Activated CD8-positive, alpha-beta memory T cell treated with anti-CD3 and anti-CD28 coated beads for 24 hours (primary cell): ENCODE data around the gene PARD6B.

Experiments
- DNase-seq: peaks from one replicate; pipeline ENCODE4 v3.0.0-alpha.2; 2020

The PARD6B gene

DNA sequence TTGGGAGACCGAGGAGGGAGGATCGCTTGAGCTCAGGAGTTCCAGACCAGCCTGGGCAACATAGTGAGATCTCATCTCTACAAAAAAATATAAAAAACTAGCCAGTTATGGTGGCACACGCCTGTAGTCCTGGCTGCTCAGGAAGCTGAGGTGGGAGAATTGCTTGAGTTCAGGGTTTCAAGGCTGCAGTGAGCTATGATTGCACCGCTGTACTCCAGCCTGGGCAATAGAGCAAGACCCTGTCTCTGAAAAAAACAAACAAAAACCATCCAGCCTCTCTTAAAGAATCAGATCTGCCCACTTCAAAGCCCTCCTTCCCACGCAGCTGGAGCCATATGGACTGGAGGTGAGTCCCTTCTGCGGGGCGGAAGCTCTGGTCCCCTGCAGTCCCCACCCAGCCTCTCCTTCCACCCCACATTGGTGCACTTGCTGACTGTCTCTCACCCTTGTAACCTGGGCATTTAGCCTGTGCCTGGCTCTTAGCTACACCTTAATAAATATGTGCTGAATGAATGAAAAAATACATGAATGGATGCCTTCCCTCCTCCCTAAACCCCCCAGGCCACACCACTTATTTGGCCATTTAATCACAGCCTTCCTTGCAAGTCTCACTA, 7.2 kb upstream of the PARD6B start:
- DNase-seq, result no peak

DNA sequence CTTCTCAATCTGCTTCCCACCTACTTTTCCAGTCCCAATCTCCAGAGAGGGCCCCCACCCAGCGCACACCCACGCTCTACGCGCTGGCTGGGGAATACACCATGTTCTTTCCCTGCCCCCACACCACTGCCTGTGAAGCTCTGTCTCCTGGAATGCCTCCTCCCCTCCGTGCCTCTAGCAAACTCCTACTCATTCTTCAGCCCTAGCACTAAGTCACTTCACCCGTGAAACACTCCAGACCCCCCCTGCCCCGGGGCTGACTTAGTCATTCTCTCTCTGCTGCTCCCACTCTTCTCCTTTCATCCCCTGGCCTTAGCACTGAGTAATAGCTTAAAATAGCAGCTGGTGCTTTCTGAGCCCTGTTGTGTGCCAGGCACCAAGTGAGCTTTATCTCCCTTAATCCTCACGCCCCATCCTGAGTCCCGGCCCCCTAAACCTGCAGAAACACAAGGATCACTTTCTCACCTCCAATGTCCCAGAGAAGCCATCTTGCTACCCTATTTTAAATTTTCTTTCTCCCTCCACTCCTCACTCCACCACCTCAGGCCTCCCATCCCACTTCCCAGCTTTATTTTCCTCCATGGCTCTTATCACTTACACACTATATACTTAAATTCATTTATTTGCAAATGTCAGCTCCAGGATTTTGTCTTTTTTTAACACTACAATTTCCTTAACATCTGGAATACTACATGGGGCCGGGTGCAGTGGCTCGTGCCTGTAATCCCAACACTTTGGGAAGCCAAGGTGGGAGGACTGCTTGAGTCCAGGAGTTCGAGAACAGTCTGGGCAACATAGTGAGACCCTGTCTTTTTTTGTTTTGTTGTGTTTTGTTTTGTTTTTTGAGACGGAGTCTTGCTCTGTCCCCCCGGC, 6.3 kb upstream of the PARD6B start:
- DNase-seq, result peak; percentile 83

GRCh38 chr20:50725724-50726005, 5.7 kb upstream of the PARD6B start:
- DNase-seq, result no peak

DNA sequence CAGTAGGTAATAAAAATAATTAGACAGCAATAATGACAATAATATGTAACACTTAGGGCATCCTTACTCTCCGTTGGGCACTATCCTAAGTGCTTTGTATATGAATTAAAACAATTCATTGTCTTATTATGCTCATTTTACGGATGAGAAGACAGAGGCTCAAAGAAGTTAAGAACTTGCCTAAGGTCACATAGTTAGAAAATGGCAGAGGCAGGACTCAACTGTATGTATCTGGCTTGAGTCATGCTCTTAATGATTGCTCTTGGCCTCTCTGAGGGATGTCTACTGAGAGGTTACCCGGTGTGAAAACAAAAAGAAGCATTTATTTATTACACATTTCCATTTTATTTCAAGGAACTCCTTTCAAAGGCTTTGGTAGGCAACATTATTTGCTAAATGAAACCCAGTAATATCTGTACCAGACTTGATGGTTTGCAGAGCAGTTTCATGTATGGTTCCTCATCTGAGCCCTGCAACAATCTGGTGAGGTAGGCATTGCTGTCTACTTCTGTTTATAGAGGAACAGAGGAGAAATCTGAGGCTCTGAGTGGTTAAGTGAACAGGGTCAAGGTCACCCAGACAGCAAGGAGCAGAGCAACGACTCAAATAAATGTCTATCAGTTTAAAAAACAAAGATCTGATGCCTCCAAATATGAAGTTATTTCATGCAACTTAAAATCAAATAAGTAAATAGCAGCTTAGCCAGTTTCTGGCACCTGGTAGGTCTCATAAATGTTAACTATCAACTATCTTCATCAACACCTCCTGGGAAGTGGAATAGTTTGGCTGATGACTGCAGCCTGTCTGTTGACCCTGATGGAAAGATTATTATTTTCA, 4.2 kb upstream of the PARD6B start:
- no peak for DNase-seq

DNA sequence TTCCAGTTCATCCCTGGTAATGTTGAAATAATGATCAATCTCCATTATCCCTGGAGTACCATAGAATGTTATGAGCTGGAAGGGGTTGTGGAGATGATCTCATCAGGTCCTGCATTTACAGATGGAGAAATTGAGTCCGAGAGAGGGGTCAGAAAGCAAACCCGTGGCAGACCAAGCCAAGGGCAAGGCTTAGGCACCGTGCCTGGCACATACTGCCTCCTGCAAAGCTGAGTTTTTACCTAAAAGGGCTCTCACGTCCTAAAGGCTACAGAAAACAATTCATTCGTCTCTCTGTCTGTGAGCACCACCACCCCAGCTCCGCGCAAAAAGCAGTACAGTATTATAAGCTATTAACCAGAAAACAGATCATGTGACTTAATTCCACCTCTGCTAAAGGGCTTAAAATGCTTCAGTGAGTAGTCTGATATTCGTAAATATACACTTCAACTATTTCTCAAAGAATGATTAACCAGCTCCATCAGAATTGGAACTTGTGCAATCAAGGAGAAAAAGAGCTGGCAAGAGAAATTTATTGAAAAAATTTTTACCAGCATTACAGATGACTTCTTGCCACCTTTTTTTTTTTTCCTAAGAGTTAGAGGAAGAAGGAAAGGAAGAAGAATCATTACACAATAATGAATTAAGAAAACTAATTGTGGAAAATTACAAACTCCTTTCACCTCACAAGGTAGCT, 3.4 kb upstream of the PARD6B start:
- DNase-seq, result peak; percentile 33

GRCh38 chr20:50728486-50728980, 2.8 kb upstream of the PARD6B start:
- DNase-seq, result peak; percentile 4

DNA sequence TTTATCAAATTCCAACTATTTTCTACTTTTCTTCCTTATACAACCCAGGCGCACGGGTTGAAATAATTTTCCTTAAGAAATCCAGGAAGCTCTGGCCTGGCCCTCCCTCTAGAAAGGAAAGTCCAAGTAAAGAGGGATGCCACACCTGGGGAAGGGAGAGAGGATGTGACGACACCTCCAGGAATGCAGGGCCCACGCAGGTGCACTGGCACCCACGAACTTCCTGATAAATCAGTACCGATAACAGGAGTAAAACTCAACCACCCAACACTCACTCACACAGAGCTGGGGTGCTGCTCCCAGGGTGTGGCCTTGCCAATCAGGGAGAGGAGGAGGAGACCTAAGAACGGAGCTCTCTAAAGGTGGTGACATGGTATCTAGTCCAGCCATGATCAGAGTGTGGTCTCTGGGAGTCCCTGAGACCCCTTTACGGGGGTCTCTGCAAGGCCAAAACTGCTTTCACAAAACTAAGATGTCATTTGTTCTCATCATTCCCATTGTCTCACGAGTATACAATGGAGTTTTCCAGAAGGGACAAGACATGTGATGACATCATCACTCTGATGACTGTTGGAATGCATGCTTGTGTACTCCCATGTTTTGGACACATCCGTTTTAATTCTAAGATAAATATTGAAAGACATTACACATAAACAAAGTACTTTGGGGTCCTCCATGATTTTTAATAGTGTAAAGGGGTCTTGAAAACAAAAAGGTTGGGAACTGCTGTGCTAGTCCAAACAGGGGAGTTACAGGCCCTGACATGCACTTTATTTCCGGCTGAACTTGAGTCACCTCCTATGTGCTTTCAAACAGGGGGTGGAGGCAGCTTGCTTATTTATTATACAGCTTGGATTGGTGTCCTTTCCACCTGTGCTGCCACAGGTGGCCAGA, 2.2 kb upstream of the PARD6B start:
- peak; percentile 53 for DNase-seq

DNA sequence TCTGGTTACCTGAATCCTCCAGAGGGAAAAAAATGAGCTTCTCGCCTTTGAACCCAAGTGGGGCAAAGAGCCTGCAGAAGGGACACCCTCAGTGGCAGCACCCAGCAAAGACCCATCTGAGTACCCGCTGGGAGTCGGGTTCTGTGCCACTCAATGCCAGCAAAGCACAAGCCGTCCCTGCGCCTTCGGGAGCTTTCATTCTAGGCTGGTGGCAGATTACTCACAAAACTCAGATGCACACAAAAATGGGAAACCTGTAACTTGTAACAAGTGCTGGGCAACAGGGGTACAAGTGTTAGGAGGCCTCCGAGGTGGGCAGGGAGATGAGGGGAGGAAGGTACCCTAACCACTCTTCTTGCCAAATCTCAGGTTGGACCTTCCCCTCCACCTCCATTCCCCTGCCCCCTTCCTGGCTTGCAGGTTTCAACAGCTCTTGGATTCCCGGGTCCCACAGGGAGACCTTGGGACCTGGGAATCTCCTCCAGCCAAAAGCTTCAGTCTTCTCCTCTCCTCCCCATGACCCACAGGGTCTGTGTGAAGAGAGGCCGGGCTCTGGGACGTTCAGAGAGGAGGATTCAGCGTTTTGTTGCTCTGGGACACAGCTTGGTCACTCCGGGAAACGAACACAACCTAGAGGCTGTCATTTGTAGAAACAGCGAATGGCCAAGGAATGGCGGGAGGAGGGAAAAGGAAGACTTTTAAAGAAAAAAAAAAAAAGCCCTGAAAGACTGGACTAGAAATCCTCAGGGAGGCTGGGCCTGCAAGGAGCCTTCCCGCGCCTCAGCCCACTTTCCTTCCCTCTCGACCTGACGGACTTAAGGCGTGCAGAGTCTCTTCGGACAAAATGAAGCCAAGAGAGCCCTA, 1.2 kb upstream of the PARD6B start:
- no peak for DNase-seq

DNA sequence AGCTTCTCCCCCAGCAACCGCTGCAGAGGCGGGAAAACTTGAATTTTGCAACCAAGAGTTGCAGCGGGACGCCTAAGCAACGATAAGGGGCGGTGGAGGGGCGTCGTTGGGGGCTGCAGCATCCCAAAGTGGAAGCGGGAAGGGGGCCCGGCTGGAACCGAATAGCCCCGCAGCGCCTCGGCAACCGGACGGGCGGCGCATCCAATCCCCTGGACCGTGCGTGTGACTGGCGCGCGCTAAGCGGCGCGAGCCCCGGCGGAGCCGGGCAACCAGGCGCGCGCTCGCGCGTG, 670 bp upstream of the PARD6B start:
- no peak for DNase-seq

DNA sequence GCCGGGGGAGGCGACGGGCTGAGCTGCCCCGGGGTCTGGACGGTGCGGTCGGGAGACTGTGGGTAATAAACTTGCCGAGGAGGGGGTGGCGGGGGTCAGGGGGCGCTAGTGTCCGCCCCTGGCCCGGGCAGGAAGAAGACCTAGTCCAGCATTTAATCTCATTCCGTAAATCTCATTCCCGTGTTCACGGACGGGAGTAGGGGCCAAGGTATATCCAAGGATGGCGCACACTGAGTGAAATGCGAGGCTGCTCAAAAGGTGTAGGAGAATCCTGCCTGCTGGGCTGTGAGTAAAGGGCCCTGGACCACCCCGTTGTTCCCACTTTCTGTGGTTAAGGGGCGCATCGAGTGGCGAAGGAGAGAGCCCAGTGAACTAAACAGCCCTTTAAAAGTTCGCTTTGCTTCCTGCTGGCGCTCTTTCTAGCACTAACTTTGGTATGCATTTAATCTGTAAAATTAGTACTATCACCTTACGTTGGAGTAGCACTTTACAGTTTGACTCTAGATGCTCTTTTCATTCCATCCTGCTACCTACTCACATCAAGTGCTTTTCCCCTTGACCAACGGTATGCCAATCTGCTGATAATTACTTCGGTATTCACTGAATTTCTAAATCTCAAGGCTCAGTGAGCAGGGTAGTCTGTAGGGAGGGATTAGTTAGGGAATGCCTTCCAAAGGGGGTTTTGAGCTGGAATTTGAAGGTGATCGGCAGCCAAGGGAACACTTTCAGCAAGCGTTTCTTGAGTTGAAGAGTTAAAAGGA, 730 bp downstream of the PARD6B start:
- peak; percentile 66 for DNase-seq

DNA sequence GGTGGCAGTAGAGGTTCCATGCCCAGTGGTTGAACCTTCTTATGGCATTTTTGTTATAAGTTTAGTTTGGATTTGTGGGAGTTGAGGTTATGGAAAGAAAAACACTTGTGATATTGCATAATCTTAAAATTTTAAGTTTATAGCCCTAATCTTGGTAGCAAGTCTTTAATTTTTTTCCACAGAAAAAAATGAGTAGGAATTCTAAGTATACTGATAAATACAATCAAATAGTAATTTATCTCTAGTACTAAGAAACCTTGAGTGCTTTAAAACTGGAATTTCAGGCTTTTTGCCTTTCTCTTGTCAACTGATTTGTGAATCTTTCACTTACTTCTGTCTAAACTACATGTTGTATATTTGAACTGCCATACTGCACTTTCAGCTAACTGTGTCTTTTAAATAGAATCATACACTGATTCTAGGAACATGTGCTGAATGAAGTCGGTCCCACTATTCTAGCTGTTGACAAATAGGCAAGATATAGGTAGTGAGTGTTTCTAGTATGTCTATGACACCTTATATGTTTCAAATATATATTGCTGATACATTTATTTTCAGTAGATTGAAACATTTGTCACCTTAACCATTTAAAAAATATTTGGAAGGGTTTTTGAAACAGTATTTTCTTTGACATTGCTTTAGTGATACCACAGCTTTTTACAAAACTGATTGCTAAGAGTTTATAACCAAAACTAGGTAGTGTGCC, 2.4 kb downstream of the PARD6B start:
- DNase-seq, result no peak

- DNase-seq, result peak; percentile 21
Observed at GRCh38 chr20:50734730-50735679, 3.6 kb downstream of the PARD6B start.

DNA sequence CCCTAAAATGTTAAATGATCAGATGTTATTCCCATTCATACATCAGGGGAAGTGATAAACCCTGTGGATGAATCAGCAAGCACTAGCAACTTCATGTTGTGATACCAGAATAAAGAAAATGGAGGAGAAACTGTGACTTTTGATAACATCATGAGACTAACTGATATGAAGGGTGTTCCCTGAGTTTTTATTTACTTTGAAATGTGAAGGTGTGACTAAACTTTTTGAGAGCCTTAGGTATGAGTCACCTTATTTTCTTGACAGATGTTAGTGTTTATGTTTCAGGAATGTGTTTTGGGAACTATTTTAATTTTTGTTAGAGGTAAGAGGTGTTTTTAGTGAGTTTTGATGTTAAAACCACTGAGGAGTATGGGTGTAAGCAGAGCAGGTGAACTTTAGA, 4.4 kb downstream of the PARD6B start:
- no peak for DNase-seq

DNA sequence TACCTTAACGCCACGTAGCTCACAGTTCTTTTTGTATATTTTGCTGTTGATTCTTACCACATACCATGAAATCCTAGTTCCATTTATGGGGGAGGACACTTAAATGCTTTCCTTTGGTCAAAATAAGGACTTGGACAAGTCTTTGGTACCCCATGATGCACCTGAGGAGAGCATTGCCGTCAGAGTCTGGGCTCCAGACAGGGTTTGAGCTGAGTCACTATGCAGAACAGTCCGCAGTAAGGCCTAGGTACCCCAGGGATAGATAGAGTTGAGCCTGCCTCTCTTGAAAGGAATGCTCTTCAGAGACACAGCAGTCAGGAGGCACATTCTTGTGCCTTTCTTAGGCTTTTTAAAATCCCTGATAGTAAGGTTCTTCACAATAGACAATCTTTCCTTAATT, 6.0 kb downstream of the PARD6B start:
- peak; percentile 42 for DNase-seq

- no peak for DNase-seq
Observed at GRCh38 chr20:50743087-50743486, 11.7 kb downstream of the PARD6B start.

GRCh38 chr20:50744143-50744792, 12.9 kb downstream of the PARD6B start:
- DNase-seq, result peak; percentile 42

DNA sequence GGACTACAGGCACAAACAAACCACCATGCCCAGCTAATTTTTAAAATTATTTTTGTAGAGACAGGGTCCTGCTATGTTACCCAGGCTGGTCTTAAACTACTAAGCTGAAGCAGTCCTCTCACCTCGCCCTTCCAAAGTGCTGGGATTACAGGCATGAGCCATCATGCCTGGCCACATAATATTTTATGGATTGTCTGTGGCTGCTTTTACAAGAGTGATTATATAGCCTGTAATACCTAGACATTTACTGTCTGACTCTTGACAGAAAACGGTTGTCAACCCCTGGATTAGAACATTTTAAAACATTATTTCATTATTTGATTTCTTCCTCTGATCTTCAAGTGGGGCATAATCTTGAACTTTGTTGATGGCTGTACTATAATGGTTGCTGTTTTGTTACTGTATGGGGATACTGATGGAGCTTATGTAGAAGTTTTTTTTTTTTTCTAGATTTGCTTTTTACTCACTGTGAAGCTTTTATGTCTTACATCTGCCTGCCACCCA, 14.3 kb downstream of the PARD6B start:
- peak; percentile 21 for DNase-seq
